Stimulated activated CD4-positive, alpha-beta T cell treated with anti-CD3 and anti-CD28 coated beads, Interleukin-15, amount 100 ng/mL, for 48 hours (primary cell): Measurements from ENCODE around the gene ICE2.
A peak's percentile ranks its signal among the peaks of the same experiment; 100 is the strongest.
"Not testable (repeated sequence)": the region's sequence is repeated elsewhere in the genome, so short reads cannot be mapped to it uniquely, and the experiment has no call there.

Experiments
- DNase-seq, 2 donors: peaks; one replicate each; pipeline ENCODE4 v3.0.0-alpha.2; 2020; ENCODE audit warnings: low read depth in 2 of 2

The ICE2 gene

DNA sequence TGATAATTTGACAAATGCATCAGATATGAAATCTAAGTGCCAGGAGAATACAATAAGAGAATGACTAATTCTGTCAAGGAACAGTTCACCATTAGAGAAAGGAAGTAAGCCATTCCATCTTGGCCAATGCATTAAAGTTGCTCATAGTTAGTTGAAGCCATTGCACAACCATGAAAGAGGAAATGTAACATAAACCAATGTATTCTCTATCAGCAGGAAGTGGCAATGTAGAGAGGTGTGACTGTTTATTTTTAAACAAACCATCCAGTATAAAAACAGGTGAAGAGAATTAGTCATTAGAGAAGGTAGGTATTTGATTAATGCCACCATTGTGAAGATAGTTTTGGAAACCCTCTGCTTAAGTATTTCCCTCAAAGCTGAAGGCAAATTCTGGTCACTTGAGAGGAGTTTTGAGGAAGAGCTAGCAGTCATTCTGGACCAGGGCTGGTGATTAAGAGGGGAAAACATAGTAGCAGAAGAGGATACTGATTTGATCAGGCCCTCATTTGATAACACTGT, 70.4 kb downstream of the ICE2 start:
- DNase-seq, result no peak

GRCh38 chr15:60407415-60407805, 71.5 kb downstream of the ICE2 start:
- DNase-seq, result no peak

DNA sequence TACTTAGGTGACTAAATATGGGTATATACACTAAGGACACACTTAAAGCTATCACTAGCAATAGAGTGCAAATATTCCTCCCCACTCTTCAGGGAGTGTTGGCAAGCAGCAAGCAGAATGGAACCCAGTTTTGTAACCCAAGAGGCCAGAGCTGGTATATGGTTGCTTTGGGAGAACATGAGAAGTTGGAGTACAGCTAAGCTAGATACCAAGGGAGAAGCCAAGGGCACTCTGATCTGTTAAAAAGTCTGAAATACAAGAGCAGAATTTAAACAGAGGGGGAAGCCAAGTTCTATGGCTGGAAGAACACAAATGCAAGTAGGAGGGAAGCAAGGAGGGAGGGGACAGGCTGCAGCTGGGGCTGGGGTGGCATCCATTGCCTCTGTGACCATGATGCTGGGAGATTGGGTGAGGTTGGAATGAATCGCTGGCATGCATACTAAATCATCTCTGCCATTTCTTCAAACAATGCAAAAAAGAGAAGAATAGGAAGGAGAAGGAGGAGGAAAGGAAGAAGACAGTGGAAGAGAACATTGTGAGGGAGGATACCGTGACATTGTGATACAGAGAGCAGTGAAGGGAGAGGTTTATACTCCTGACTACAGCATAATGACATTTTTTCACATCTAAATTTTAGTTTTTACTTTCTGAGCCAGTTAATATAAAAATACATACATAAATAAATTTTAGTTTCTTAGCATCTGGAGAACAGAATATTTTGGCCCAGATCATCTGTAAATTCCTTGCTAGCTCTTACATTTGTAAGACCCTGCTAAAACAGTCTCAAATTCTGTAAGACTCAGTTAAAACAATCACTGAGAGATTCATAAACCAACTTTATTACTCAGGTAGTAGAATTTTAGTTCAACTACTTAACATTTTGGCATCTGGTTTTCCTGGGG, 72.2 kb downstream of the ICE2 start:
- DNase-seq, result no peak

DNA sequence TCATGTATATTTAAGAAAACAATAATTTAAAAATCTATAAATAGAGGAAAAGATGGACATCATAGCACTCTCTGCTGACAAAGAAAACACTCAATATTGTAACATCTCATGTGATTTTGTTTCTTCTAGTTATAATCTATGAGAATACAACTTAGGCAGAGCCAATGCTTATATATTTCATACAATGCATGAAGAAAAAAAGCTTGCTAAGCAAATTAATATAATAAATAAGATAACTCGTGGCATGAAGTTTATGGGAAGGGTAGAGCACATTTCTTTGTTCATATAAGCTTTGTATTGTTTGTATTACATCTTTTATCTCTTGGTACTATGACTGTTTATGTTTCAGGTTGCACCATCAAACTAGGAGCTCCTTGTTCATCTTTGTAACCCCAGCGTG, 73.5 kb downstream of the ICE2 start:
- DNase-seq, result no peak

- DNase-seq, result not testable (repeated sequence)
Observed at GRCh38 chr15:60404351-60404750, 74.6 kb downstream of the ICE2 start.

DNA sequence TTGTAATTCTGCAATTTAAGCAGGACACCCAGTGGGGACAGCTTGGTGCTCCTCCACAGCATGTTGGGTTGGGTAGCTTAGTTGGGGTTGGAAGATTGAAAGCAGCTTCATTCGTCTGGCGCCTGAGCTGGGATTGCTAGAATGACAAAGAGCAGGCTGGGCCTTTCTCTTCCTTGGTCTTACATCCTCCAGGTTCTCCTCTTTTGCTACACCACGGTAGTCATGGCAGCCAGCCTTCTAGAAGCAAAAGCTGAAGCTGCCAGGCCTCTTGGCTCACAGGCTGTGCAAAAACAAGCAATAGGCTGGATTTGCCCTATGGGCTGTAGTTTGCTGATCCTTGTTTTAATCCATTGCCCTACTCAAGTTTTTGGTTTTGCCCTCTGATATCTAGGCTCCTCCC, 78.0 kb downstream of the ICE2 start:
- DNase-seq, result no peak

DNA sequence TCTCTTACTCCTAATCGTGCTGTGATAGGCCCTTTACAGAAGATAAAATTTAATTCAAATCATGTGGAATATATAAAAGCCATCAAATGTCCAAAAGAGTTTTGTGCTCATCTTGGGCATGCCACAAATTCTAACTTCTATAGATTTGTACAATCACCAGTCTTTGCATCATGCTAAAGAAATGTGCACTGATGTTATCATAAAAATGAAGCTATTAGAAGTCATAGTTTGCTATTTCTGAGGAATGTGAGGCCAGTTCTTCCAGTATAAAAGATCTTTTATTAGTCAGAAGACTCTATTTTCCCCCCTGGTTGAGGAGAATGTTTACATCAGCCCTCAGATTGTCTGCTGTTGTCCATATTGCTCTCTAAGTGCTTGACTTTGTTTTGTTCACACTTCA, 79.0 kb downstream of the ICE2 start:
- DNase-seq, result no peak

- no peak for DNase-seq
Observed at GRCh38 chr15:60399246-60399915, 79.6 kb downstream of the ICE2 start.

DNA sequence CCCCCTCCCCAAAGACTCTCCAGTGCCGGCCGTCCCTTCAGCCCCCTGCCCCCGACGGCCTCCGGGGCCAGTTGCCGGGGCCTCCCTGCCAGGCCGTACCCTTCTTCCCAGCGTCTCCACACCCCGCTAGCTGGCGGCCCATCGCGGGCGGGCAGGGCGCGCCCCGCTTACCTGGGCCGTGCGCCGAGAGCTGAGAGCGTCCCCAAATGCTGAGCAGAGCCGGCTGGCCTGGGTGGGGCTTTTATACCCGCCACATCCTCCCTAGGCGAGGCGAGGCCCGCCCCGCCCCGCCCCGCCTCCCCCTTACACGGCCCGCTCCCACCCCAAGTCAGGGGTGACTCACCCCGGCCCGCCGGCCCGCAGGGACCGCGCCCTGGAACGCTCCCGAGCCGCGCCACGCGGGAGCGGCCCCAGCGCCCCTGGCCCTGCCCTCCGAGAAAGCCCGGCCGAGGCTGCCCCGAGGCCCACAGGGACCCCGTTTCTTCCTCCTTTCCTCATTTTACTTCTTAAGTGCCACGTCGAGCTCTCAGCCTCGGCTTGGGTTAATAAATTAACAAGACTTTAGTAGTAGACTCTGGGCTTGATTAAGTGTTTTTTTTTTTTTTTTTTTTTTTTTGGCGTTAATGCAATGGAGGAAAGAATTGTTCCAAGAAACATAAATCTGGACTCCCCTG, 81.0 kb downstream of the ICE2 start, which contains the start of gene ANXA2:
Gene ANXA2, minus strand, starts transcription at position 215 of the 674 bp plus-strand sequence. CDS start 11,911 bp downstream, outside the sequence.
- DNase-seq, result peak; percentile 69 to 72

DNA sequence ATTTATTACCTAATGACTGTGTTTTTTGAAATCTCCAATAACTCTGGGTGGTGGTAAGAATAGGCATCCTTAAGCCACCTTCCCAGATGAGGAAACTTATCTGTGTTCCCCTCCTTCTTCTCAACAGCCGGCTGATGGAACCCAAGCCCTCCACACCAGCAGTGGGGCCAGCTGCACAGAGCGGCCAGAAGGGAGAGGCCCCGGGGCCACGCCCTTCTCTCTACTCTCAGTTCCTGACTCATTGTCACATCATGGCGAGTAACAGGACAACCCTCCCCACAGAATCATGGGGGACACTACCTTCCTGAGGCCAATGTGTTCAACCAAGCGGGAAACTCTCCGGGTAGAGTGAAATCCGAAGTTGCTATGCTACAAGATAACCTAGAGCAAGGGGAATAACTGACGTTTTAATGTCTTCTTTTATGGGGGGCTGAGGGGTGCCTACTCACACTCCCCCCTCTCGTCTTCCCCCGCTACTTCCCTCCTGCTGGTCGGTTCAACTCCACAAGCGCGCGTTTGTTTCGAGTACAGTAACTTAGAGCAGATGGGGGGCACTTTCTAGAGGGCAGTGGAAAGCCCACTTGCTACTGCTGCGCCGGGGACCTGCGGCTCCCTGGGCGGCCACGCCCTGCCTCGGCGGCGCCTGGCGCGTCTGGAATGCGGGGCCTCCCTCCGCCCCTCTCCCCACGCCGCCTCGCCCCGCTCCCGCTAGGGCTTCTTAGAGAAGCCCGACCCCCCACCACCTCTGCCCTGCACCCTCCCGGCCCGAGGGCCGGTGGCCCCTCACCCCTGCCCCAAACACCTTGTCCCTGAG, 81.8 kb downstream of the ICE2 start:
- peak in 1 of 2 donors; percentile 42 for DNase-seq

DNA sequence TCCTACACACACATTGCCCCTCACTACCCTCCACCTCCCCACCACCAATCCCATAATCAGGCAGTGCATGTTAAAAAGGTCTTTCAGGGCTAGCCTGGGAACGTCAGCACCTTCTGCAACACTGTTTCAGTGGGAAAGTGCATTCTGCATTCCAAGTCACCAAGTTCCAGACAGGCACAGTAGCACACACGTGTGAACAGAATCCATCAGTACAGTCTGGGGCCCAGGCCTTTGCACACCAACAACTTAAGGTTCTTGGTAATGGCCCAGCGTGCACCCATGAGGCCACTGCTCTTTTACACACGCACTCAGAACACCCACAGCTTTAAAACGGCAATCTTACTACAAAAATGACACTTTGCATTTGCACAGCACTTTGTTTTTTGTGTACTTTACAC, 82.4 kb downstream of the ICE2 start:
- DNase-seq, result no peak

DNA sequence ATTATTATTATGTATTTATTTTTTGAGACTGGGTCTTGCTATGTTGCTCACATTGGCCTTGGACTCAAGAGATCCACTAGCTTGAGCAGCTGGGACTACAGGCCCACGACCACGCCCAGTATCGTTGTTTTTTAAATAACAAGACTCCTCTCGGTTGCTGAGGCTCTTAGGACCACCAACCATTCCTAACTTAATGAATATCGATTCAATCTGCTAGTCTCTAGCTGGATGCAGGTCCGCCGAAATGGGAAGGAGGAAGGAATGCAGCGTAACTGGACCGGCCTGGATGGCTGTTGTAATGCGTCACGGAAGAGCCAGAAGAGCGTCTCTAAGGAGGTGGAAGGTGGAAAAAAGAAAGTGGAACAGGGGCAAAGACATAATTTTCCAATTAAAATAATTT, 82.8 kb downstream of the ICE2 start:
- DNase-seq, result no peak

DNA sequence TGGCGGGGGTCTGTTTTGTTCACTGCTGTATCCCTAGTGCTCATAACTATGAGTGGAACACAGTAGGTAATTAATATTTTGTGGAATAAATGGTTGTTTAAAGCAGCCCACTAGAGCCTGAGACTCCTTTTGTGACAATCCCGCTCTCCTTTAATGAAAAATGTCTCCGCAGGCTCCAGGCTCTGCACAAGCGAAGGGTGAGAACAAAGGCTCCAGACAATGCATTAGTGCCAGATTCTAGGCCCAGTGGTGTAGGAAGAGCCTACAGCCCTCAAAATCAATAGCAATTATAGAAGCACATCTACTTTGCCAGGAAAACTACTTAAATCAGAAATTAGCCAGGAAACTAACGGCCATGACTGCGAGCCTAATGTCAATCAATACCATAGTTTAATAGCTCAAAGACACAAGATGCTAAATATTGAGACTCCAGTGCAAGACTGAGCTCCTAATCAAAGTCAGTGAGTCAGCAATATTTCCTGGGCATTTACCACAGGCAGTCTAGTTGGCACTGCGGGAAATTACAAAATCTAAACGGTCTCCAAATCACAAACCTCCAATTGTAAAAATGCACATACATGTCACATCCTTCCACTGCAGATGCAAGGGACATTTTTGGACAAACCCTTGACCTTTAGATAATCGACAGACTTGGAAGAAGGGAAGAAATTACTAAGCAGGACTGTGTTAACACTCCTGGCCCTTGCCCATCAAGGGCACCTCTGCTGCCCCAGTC, 83.5 kb downstream of the ICE2 start:
- no peak for DNase-seq

GRCh38 chr15:60394689-60395097, 84.2 kb downstream of the ICE2 start:
- no peak for DNase-seq

- no peak for DNase-seq
Observed at GRCh38 chr15:60392986-60393790, 85.8 kb downstream of the ICE2 start.

GRCh38 chr15:60392601-60392985, 86.3 kb downstream of the ICE2 start:
- peak in 1 of 2 donors; percentile 33 for DNase-seq

DNA sequence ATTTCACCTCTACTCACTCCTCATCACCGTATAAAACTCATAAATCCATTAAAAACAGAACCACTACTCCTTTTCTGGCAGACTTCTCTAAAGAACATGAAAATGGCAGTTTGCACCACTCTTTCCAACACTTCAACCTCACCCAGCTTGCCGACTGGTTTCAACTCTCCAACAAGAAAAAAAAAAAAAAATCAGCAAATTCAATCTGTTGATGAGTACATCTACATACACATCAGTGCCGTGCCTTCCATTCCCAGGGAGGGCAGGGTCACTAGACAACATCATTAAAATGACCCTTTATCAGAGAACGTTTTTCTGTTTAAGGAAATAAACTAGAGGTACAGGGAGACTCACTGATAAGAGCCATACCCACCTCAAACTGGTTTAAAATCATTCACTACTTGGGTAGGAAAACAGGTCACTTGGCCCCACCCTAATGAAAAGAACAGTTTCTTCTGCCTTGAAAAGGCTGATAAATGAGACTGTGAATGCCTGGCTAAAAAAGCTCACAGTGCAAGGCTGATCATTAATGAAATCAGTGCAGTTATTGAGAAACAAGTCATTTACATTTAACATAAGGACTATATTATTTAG, 87.1 kb downstream of the ICE2 start:
- DNase-seq, result no peak

GRCh38 chr15:60390871-60391501, 88.0 kb downstream of the ICE2 start:
- DNase-seq, result no peak

DNA sequence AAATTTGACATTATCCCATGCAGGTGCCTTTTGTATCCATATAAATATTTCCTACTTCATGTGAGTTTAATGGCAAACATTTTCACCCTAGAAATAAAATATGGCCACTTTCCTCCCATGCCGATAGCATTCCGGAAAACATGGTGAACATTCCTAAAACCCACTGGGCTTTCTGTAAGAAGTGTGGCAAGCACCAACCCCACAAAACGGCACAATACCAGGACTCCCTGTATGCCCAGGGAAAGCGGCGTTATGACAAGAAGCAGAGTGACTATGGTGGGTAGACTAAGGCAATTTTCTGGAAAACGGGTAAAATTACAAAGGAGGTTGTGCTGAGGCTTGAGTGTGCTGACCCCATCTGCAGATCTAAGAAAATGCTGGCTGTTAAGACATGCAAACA, 88.7 kb downstream of the ICE2 start:
- no peak for DNase-seq
